HG02759 (cell line): ENCODE data around the gene XPO5.

Experiments used
- ATAC-seq: cut with Tn5 transposase; IDR thresholded peaks from one replicate; pipeline ENCODE4 v1.9.1; 2021; ENCODE audit warnings: mild to moderate bottlenecking, moderate library complexity; ENCODE audit not compliant: unreplicated experiment

The XPO5 gene

GRCh38 chr6:43476746-43477145, 99.1 kb downstream of the XPO5 start:
- ATAC-seq = no peak

- no peak for ATAC-seq
Observed at GRCh38 chr6:43475516-43475915, 100.3 kb downstream of the XPO5 start.

- no peak for ATAC-seq
Observed at GRCh38 chr6:43472515-43472914, 103.3 kb downstream of the XPO5 start.
